HL-60/S4 treated with retinoic acid at 250 ng/mL for 4 days and 3 days (cell line): ENCODE data around the gene MAP4K3.

Experiments
- in situ Hi-C: fragments of 300-500 bp; cut with MboI; formaldehyde crosslinking; loops from 2 replicates; pipeline ENCODE4 v1.7.0; 2022; ENCODE audit warnings: low sequenced_read_pairs

MAP4K3 gene

DNA sequence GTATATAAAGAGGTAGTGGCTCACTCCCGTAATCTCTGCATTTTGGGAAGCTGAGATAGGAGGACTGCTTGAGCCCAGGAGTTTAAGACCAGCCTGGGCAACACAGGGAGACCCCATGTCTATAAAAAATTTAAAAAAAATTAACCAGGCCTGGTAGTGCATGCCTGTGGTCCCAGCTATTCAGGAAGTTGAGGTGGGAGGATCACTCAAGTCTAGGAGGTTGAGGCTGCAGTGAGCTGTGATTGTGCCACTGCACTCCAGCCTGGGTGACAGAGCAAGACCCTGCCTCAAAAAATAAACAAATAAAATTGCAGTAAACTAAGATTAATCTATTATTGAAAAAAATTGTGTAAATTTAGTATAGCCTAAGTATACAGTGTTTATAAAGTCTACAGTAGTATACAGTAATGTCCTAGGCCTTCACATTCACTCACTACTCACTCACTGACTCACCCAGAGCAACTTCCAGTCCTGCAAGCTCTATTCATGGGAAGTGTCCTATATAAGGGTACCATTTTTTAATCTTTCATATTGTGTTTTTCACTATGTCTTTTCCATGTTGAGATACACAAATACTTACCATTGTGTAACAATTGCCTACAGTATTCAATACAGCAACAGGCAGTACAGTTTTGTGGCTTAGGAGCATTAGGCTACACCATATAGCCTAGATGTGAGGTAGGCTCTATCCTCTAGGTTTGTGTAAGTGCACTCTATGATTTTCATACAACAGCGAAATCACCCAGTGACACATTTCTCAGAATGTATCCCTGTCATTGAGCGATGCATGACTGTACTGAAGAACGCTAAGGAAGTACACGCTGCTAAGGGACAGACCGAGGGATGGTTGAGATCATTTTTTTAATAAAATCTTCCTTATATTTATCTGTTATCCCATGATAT, 10.4 kb upstream of the MAP4K3 start:
- in situ Hi-C loops, result no loop called here

DNA sequence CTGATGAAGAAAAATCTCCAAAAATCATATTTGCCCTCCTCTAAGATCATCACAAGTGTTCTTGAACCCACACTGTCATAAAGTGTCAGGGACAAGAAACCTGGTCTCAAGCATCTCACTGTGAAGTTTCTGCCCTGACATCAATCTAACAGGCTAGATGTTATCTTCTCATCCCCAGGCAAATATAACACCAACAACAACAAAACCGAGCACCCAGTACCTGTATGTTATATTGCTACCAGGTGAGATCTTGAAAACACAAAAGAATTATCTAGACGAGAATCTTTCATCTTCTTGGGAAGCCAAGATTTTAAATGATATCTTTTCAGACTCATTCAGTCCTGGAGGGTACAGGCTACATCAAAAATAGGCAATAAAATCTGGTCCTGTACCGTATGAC, 8.8 kb upstream of the MAP4K3 start:
- in situ Hi-C loops, result no loop called here

DNA sequence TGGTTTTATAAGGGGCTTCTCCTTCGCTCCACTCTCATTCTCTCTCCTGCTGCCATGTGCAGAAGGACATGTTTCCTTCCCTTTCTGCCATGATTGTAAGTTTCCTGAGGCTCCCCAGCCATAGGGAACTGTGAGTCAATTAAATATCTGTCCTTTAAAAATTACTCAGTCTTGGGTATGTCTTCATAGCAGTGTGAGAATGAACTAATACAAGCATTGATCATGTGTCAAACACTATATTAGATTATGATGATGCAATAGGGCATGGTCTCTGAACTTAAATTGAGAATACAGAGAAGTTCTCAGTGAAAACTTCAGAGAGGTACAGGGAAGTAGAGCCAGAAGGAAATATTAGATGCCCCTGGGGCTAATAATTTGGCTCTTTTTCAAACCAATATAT, 5.9 kb upstream of the MAP4K3 start:
- in situ Hi-C loops, result no loop called here

DNA sequence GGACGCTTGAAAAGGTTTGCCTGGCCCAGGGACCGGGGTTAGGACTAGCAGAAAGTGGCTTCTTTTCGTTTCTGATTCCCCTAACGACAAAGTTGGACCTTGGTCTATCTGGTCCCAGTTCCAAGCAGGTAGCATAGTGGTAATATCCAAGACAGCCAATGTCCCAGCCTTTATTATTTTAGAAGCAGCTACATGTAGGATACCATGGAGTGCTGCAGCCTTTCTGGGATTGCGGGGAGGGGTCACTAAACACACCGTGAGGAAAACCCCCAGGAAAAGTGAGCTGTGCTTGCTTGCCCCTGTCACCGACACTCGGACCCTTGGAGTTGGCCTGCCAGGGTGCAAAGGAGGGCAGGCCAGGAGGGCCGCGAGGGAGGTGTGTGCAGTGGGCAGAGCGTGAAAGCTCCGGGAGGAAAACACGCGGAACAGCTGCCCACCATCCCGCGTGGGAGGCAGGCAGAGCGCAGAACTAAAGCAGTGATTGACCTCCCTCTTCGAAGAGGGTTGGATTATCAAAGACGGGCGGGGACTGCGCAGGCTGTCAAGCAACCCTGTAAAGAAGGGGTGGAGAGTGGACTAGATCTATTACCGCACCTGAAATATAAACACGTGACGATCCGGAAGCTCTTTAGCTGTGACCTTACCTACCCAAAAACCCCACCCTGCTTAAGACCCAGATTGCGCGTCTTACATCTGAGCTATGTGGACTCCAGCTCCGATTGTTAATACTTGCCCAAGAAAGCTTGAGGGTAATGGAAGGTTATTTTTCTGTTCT, 624 bp upstream of the MAP4K3 start:
- in situ Hi-C loops, result no loop called here

DNA sequence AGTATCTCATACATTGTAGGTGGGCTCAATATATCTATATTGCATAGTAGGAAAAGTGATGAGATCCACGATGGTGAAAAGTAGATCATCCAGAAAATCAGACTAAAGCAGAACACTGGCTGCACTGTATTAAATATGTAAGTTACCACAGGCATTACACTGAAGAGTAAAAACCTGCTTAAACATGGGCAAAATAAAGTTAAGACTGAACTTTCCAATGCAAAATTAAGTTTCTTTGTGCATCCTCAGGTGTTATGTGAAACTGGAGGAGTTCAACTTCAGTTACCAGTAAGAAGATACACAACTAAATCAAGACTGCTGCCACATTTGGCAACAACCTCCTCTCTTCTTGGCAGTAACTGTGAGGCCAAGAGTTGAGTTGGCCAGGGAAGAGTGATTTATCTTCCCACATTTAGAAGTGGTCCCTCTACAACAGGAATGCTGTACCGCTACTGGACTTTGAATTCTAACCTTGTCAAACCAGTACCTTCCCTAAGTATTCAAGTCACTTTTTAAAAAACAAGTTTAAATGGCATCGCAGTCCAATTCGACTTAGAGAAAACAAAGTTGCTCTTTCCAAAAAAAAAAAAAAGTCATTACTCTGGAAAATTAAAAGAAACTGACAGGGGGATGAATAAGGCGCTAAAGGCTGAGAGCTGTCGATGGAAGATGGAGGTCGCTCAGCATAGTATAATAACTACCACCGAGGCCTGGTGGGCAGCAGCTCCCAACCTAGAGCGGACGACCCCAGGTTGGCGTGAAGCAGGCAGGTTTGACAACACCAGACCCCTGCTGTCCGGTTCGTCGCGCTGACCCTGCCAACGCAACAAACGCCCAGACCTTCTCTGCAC, 1.1 kb downstream of the MAP4K3 start:
- in situ Hi-C loops, result no loop called here

DNA sequence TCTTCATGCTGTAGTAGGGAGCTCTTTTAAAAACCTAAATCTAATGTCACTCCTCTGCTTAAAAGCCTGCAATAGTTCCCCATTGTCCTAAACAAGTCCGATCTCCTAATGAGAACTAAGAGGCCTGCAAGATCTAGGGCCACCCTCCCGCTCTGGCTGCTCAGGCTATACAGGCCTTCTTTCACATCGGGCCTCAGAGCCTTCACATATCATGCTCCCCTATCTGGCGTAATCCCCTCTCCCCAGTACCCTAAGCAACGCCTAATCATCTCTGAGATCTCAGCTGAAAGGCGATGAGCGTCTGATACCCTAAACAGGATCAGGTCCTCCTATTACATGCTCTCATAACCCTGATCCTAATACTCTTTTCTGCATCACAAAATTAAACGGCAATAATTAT, 1.9 kb downstream of the MAP4K3 start:
- in situ Hi-C loops, result no loop called here

DNA sequence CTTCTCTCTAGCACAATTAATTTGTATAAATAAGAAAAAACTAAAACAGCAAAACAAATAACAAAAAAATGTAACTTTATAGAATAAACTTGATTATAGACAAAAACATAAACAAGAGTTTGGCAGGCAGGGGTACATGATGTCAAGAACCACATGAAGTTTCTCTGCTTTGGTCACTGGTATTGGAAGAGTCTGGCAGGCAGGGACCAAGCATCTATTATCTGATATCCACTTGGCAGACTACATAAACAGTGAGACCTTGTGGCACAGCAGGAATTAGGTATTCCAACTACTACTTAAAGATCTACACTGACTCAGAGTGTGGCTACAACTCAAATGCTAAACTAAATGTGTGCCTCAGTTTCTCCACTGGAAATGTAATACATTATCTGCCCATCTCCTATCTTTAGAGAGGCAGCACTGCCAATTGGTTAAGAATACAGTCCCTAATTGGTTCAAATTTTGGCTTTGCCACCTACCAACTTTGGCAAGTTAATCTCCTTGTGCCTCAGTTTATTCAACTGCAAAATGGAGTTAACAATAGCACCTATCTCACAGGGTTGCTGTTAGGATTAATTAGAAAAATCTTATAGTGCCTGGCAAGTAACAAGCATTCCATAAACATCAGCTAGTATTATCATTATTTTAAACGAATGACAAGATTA, 2.7 kb downstream of the MAP4K3 start:
- in situ Hi-C loops, result no loop called here

DNA sequence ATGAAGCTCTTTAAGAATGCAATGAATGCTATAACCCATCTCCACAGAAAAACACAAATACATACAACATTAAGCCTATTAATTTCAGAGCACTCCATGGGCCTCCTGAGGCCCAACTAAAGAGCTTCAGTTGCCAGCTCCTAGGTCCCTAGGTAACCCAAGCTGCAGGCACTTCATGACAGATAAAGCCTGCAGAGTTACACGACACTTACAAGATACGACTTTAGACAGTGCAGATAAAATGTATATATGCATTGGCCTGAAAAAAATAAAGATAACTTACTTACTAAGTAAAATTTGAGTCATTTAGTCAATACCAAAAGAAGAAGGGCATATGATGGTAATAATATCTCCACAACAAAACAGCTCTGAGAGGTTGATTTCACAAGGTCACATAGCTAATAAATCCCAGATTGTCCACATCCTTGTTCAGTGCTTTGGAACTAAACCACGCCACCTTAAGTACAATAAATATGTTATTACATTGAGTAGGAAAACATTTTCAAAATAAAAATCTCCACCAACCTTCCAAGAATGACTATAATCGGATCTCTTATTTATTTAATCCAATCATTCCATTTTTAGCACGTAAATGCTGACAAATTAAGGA, 3.4 kb downstream of the MAP4K3 start:
- in situ Hi-C loops, result no loop called here

DNA sequence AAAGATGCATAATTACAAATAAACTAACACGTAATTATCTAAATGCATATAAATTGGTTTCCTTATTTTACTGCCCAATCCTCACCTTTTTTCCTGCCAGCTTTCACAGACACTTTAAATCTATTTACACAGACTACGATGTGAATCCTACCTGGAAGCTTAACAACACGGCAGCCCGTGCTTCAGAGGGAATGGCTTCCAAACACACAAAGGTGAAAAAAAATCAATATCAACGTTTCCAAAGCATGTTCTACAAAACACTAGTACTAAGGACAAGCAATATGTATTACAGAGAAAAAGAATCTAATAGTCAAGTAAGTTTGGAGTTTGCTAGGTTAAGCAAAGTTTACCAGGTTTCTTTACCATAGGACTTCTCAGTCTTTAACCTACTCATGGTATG, 4.4 kb downstream of the MAP4K3 start:
- in situ Hi-C loops, result no loop called here

DNA sequence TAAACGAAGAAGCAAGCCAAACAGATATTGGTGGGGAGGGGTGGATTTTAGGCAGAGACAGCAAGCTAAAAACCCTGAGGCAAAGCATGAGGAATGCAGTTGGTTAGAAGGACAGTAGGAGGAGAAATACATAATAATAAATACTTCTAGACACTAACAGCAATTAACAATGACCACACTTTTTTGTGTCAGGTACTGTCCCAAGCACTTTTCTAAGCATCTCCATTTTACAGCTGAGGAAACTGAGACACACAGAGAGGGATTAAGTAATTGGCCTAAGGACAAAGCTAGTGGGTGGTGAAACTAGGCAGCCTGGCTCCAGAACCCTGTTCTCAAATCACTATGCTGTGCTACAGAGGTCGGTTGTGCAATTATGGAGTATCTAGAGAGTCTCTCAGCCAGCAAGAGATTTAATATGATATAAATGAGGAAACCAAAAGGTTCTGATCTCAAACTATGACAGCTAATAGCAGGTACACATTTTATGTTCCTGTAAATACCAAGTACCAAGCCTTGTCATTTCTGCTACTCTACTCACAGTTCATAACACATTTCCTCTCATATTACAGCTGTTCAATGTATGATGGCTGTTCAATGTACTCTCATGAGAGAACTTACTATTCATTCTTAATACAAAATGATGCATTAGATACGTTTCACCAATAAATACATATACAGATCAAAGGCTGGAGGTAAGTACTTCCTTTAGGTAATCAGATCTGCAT, 5.3 kb downstream of the MAP4K3 start:
- in situ Hi-C loops, result no loop called here

DNA sequence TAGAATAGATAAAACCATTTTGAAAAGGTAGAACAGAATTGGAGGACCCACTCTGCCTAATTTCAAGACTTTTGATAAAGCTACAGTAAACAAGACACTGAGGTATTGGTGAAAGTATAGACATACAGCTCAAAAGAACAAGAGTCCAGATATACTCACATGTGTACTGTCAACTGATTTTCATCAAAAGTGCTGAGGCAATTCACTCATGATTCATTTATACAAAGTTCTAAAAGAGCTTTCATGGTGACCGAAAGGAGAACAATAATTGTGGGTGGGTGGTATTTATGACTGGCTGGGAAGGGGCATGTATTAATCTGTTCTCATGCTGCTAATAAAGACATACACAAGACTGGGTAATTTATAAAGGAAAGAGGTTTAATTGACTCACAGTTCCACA, 7.3 kb downstream of the MAP4K3 start:
- in situ Hi-C loops, result no loop called here

DNA sequence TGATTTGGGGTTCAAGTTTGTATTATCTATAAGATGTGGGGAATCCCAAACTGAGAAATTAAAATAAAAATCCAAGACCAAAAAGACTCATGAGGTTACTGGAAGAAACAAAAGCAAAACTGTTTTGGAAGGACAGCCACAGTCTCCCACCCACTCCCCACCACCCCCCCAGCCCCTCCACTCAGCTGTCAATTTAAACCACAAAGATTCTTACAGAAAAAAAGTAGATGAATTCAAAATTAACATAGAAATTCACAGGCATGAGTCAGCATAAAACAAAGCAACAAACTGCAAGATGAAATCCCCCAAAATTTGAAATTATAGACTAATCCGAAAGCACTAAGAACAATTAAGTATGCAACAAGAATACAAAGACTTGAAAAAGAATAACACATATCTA, 12.1 kb downstream of the MAP4K3 start:
- in situ Hi-C loops, result no loop called here

DNA sequence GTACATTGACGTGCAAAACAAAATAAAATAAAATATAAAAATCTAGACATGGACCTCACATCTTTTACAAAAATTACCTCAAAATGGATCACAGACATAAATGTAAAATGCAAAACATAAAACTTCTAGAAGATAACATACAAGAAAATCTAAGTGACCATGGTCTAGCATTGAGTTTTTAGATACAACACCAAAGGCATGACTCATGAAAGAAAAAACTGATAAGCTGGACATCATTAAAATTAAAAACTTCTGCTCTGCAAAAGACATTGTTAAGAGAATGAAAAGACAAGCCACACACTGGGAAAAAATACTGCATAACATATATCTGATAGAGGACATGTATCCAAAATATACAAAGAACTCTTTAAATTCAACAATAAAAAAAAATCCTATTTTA, 14.4 kb downstream of the MAP4K3 start:
- in situ Hi-C loops, result no loop called here

DNA sequence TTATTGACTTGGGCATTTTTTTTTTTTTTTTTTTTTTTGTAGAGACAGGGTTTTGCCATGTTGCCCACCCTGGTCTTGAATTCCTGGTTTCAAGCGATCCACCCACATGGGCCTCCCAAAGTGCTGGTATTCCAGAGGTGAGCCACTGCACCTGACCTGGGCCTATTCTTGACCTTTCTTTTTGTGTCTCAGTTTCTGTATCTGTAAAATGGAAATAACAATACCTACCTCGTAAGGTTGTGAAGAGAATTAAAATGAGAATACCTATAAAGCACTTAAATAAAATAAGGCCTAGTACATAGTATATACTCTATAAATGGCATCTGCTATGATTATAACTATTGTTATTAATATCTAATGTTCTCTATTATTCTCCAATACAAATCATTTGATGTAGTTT, 15.7 kb downstream of the MAP4K3 start:
- in situ Hi-C loops, result no loop called here

DNA sequence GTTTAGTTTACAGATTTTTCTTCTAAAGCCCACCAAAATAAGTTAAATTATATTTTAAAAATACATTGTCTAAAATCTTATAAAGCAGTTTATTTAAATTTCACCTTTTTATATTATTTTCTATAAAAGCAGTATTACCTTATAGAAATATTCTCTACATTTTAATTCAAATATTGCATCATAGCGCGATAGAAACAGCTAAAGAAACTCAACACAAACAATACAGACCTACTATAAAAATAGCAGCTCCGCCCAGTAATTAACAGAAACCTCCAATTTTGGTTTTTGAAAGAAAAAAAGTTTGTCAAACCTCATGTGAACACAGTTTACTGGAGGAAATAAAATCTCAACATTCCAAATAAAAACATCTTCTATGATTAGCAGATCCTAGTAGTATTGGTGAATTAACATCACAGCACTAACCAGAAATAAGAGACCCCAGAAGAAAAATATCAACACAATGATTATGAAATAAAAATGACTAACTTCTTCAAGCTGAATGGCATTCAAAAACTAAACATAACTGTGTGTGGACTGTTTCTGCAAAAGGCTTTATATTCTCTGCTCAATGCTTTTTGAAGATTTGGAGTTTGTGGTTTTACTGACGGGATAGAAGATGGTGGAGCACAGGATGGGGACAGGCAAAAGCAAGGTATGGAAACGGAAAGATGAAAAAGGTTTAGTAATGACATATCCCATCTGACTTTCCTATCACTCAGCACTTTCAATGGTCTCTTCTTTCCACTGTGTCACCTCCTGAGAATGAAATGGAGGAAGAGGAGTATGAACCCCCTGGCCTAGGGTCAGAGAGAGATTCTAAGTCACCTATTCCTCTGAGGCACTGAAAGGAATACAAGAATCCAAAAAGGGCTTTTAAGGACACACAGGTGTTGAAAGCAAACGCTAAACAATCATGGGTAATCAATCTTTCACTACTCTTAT, 17.5 kb downstream of the MAP4K3 start:
- in situ Hi-C loops, result no loop called here

DNA sequence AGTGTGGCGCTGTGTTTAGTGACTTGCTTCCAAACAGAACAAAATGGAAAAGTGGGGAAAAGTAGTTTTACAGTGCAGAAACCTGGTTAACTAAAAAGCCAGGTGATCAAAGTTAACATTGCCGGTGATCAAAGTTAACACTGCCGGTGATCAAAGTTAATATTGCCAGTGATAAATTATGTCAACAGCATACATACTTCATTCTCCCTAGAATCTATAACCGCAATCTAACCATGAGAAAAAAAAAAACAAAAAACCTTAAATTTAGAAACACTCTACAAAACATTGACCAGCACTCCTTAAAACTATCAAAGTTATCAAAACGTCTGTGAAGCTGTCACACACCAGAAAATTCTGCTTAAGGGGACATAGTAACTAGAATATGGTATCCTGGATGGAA, 18.6 kb downstream of the MAP4K3 start:
- in situ Hi-C loops, result no loop called here

DNA sequence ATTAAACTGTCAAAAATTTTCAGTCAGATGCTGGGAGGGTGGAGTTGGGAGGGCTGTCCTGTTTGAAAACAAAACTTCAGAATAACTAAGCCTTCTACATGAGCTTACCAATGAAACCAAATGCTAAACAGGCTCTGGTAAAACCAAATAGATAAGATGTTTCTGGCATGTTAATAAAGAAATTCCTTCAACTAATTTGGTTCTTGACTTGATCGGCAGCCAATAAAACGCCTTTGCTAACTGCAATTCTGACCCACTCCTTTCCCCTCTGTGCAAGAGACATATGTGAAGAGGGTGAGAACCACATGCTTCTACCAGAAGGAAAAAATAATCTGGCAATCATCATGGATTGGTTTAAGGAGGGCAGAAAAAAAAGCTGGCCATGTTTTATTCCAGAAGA, 20.9 kb downstream of the MAP4K3 start:
- in situ Hi-C loops, result no loop called here

DNA sequence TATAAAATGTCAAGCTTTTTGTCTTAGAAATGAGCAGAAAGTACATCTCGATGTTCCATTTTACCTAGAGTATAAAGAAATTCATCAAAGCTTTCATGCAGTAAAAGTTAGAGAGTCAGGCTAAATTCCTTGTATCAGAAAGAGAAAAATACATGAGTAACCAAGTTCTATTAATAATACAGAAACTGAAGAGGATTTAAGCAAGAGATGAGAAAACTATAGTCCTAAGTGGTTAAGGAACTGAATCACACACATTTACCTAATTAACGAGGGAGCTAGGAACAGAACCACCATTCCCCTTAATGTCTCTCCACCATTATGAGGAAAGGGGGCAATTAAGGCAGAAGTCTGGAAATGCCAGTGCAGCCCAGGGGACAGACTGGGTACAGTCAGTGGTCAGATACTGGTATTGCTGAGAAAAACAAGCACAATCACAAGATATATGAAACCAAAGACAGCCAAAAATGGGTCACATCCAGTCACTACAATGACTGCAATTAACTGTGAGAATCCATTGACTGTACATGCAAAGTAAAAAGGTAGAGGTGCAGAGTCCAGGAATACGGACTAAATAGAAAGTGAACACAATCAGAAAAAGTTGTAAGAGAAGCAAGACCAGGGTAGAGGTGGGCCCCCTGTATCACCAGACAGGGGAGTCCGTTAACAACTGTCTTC, 23.9 kb downstream of the MAP4K3 start:
- in situ Hi-C loops, result no loop called here
